IPS-18c (cell line): ENCODE results near the gene HPGD.

Experiments
- H3K4me3 ChIP-seq: 2 replicates; pipeline ENCODE4 v1.7.0; 2013; ENCODE audit warnings: low read depth, mild to moderate bottlenecking, low read length, moderate library complexity; ENCODE audit not compliant: insufficient read depth
- H3K9me3 ChIP-seq: one replicate; pipeline ENCODE4 v1.6.1; 2013; ENCODE audit warnings: mild to moderate bottlenecking, low read length, moderate library complexity; ENCODE audit not compliant: control insufficient read depth, insufficient read depth

HPGD gene

DNA sequence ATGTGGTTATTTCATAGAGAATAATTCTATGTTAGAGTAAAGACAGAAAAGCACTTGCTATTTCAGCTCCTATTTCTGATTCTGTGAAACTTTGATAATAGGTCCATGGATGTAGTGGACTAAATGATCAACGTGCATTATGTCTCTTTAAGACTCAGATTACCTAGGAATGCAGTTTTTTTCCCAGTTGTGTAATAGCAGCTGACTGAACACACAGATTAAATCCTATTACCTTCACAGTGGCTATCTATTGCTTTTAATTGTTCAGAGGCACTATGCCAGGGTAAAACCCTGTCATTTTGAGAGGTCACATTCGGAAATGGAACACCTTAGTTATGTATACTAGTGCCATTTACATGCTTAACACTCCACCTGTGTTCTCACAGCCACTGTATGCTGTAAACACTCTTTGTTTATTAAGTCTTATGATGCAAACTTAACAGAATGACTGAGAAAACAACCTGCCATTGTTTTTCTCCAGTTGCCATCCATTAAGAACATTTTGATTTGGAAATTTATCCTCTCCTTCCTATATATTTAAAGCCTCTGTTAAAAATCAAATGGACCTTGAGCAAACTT is 70.5 kb downstream of the HPGD start:
- Histone ChIP-seq H3K9me3 (no peaks in the 10 kb centered on the region), H3K4me3 (no peak overlapping the region)

DNA sequence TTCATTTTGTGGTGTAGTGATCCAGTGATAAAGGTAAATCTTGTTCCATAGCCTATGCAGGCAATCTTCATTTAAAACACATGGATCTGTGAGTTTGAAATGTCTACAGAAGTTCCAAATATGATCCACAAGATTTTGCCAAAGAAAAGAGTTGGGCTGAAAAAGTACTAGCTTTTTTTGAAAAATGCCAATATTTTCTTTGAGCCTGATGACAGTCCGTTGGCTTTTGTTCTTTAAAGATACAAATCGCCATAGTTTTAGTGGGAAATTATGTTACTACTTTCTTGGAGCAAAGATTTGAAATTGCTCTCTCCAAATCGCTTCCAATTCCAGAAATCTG is 71.5 kb downstream of the HPGD start:
- H3K9me3 ChIP-seq, result no peaks in the 10 kb centered on the region
- H3K4me3 ChIP-seq, result no peak overlapping the region

DNA sequence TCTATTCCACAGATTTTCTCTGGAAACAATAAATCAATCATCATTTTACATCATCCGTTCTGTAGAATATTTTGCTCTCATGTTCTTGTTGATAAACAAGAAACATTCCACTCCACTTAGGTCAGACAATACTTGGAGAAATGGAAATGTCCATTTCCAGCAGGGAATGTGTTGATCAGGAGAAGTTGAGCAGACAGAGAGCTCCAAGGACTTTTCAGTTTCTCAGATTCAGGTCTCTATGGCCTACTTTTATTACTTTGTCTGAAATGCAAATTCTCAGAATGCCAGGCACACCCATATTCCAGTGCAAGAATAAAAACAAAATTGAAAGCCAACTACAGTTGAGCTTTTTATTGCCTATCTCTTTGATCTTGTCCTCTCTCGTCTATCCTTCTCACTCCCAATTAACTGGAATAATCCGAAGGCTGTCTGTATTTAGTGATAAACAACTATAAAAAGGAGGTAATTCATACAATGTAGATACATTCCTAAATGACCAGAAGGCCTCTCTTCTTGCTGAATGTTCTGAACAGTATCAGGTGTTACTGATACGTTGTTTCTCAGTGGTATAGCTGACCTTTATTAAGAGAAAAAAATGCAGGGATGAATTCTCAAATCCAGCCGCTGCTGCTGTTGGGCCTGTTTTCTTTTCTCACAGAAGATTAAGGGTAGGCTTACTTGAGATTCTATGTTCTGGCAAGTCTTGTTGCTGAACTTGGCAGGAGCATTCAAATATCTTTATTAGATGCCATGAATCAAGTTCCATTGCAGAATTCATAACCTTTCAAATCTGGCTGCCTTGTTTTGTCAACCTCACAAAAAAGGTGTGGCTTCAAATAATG is 72.1 kb downstream of the HPGD start:
- no peaks in the 10 kb centered on the region for H3K9me3 ChIP-seq
- H3K4me3 ChIP-seq, result no peak overlapping the region

DNA sequence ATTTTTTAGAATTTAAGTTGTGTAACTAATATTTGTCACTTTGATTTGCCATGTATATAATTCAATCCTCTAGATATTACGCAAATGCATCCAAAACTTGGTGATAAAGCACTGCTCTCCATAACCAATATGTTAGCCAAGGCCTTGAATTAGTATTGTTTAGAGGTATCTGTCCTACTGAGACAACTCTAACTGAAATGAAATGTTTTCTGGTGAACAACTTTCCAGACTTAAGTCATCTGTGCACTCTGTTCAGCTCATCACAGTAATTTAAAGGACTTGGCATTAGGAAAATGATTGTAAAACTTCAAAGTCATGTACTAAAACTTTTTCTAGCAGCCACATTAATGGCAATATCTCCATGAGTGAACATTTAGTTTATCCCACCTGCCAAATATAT is 73.1 kb downstream of the HPGD start:
- Histone ChIP-seq H3K4me3 (no peak overlapping the region), H3K9me3 (no peaks in the 10 kb centered on the region)

DNA sequence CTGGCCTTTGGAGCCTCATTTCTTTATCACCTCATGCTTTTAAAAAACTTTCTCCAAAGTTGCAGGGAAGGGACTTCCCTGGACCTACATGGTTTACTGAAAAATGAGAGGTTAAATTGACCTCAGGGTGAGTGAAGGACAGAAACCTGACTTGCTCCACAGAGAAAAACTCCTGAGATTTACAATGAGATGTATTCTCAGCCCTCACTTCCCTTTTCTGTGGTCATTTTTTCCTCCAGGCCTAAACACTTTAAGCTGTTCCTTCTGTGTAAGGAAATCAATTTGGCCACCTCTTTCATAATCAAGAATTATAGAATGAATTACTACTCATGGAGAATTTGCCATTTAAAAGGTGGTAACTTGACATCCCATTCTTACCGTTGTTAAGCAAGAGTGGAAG is 77.9 kb downstream of the HPGD start:
- no peak overlapping the region for H3K4me3 ChIP-seq
- H3K9me3 ChIP-seq, result no peaks in the 10 kb centered on the region
